IMR-90 (cell line): ENCODE measurements around the gene OSGIN1. TPM values are rescaled to one million over a fixed set of nuclear protein-coding genes. Genes with fewer than 3 reads are reported as not detected.

ENCODE experiments used
- ATAC-seq: fragments of 200-7000 bp; cut with Tn5 transposase; 2 replicates; pipeline ENCODE4 v1.9.1; 2020; ENCODE audit warnings: low read depth, mild to moderate bottlenecking, moderate library complexity
- BruUV-seq: library from RNA; stranded (reverse); fragments of 400-500 nt; replicated peaks from 2 replicates; lab custom pipeline; 2021; lab: Mats Ljungman, UMichigan
- CTCF ChIA-PET: fragments of 300-600 bp; formaldehyde crosslinking; extraction: SDS; loops from one replicate; lab custom pipeline; 2021; ENCODE audit warnings: antibody characterized with exemption; lab: Yijun Ruan, JAX
- POLR2A ChIA-PET: fragments of 300-600 bp; sonication (Branson Sonifier 250); formaldehyde crosslinking; loops from one replicate; lab custom pipeline; 2022; ENCODE audit warnings: antibody characterized with exemption; ENCODE audit not compliant: unreplicated experiment; lab: Charles Lee
- DNase-seq: peaks from one replicate; pipeline ENCODE4 v3.0.0; 2013
- H2AFZ ChIP-seq: replicated peaks from 2 replicates; pipeline ENCODE3; 2013; ENCODE audit warnings: low read length, mild to moderate bottlenecking; ENCODE audit not compliant: poor library complexity
- H2AK5ac ChIP-seq: 2 replicates; pipeline ENCODE4 v1.6.1; 2013; ENCODE audit warnings: low read depth, low read length, inconsistent platforms
- H2AK9ac ChIP-seq: replicated peaks from 2 replicates; pipeline ENCODE3; 2013; ENCODE audit warnings: mild to moderate bottlenecking, low read depth, low read length, moderate library complexity; ENCODE audit not compliant: poor library complexity
- H2BK120ac ChIP-seq: 2 replicates; pipeline ENCODE4 v1.6.1; 2013; ENCODE audit warnings: low read depth, low read length, inconsistent platforms
- H2BK15ac ChIP-seq: 3 replicates; pipeline ENCODE4 v1.6.1; 2013; ENCODE audit warnings: low read depth, low read length, inconsistent platforms
- H2BK20ac ChIP-seq: 2 replicates; pipeline ENCODE4 v1.6.1; 2013; ENCODE audit warnings: low read depth, mild to moderate bottlenecking, inconsistent platforms, low read length, moderate library complexity
- H2BK5ac ChIP-seq: 2 replicates; pipeline ENCODE4 v1.6.1; 2013; ENCODE audit warnings: mild to moderate bottlenecking, low read depth, low read length, inconsistent platforms; ENCODE audit not compliant: poor library complexity, severe bottlenecking
- H3K14ac ChIP-seq: replicated peaks from 2 replicates; pipeline ENCODE4 v1.6.1; 2013; ENCODE audit warnings: low read depth, low read length, inconsistent platforms
- H3K18ac ChIP-seq: 2 replicates; pipeline ENCODE4 v1.6.1; 2013; ENCODE audit warnings: low read depth, low read length, control low read depth
- H3K23ac ChIP-seq: 2 replicates; pipeline ENCODE4 v1.6.1; 2013; ENCODE audit warnings: low read depth, low read length, inconsistent platforms
- H3K27ac ChIP-seq: 2 replicates; pipeline ENCODE4 v1.5.1; 2013; ENCODE audit warnings: mild to moderate bottlenecking, control low read depth, low read length; ENCODE audit not compliant: insufficient read depth
- H3K27me3 ChIP-seq: 2 replicates; pipeline ENCODE4 v1.6.1; 2013; ENCODE audit warnings: low read length; ENCODE audit not compliant: control insufficient read depth, insufficient read depth
- H3K36me3 ChIP-seq: 2 replicates; pipeline ENCODE4 v1.6.1; 2013; ENCODE audit warnings: low read length, mixed read lengths; ENCODE audit not compliant: control insufficient read depth, insufficient read depth
- H3K4ac ChIP-seq: 2 replicates; pipeline ENCODE4 v1.6.1; 2013; ENCODE audit warnings: low read depth, low read length, inconsistent platforms
- H3K4me1 ChIP-seq: 2 replicates; pipeline ENCODE4 v1.6.1; 2013; ENCODE audit warnings: low read length, mixed read lengths; ENCODE audit not compliant: control insufficient read depth, insufficient read depth
- H3K4me2 ChIP-seq: 2 replicates; pipeline ENCODE4 v1.6.1; 2013; ENCODE audit warnings: low read depth, mild to moderate bottlenecking, control low read depth, low read length, moderate library complexity
- H3K4me3 ChIP-seq: 2 replicates; pipeline ENCODE4 v1.5.1; 2013; ENCODE audit warnings: low read depth, mild to moderate bottlenecking, control low read depth, low read length, moderate library complexity; ENCODE audit not compliant: insufficient read depth
- H3K56ac ChIP-seq: 2 replicates; pipeline ENCODE4 v1.6.1; 2013; ENCODE audit warnings: low read length, inconsistent platforms; ENCODE audit not compliant: insufficient read depth; ENCODE audit errors: extremely low read depth
- H3K79me1 ChIP-seq, 2 experiments: 2 replicates each; pipeline ENCODE4 v1.6.1; 2013; ENCODE audit warnings: low read length in 2 of 2, inconsistent platforms in 1 of 2, low read depth in 1 of 2
- H3K9ac ChIP-seq: 2 replicates; pipeline ENCODE4 v1.6.1; 2013; ENCODE audit warnings: low read depth, low read length, control low read depth
- H3K9me1 ChIP-seq: 2 replicates; pipeline ENCODE4 v1.6.1; 2013; ENCODE audit warnings: low read length, inconsistent platforms; ENCODE audit not compliant: insufficient read depth
- H3K9me3 ChIP-seq: 2 replicates; pipeline ENCODE4 v1.6.1; 2013; ENCODE audit warnings: low read length; ENCODE audit not compliant: control insufficient read depth, insufficient read depth
- H4K20me1 ChIP-seq: 2 replicates; pipeline ENCODE4 v1.6.1; 2013; ENCODE audit warnings: low read length, inconsistent platforms; ENCODE audit not compliant: insufficient read depth
- H4K5ac ChIP-seq: 2 replicates; pipeline ENCODE4 v1.6.1; 2013; ENCODE audit warnings: mild to moderate bottlenecking, low read depth, low read length, control low read depth
- H4K8ac ChIP-seq, 2 experiments: 2 replicates each; pipeline ENCODE4 v1.6.1; 2013; ENCODE audit warnings: low read depth in 2 of 2, low read length in 2 of 2, control low read depth in 1 of 2, inconsistent platforms in 1 of 2
- H4K91ac ChIP-seq: 2 replicates; pipeline ENCODE4 v1.6.1; 2013; ENCODE audit warnings: low read depth, low read length, inconsistent platforms; ENCODE audit not compliant: insufficient read depth
- CEBPB ChIP-seq: IDR thresholded peaks from 2 replicates; pipeline ENCODE4 v1.6.1; 2012; ENCODE audit warnings: low read depth, low read length, improper control_type of control experiment
- WGBS, 2 experiments: methylation state at CpG; one replicate each; pipeline versions ENCODE4 v1.1.5 to v1.1.7; 2013; ENCODE audit warnings: missing lambda C conversion rate in 2 of 2; ENCODE audit not compliant: insufficient read length in 1 of 2; ENCODE audit errors: extremely low coverage in 2 of 2; 5-methylcytosine and 5-hydroxymethylcytosine counted together
- dilution Hi-C: fragments of 300-500 bp; cut with HindIII; formaldehyde crosslinking; loops from one replicate; pipeline ENCODE4 v1.14.3; 2018; ENCODE audit warnings: low sequenced_read_pairs; ENCODE audit not compliant: unreplicated experiment
- in situ Hi-C: fragments of 300-500 bp; cut with MboI; formaldehyde crosslinking; loops from 3 replicates; pipeline ENCODE4 v1.14.3; 2019; ENCODE audit warnings: low sequenced_read_pairs, inconsistent platforms, mixed read lengths
- intact Hi-C: fragments of 100-400 bp; cut with micrococcal nuclease; formaldehyde crosslinking; loops from 2 replicates; pipeline ENCODE4 v1.10.0; 2022
- polyA plus RNA-seq, 3 experiments: library from polyadenylated mRNA; depleted of rRNA; stranded (reverse); fragments of >200 nt; gene quantifications; 2 replicates each; pipeline ENCODE4 v1.2.3, GENCODE V29; 2012; ENCODE audit warnings: low replicate concordance in 1 of 3
- total RNA-seq: library from RNA; depleted of rRNA; stranded (reverse); fragments of >200 nt; gene quantifications from 2 replicates; pipeline ENCODE4 v1.2.3, GENCODE V29; 2012

OSGIN1 gene
- total and polyA plus RNA-seq, 2 of the 4 experiments (the other 2 are of a cell fraction): 0.90 to 6.4 TPM

DNA sequence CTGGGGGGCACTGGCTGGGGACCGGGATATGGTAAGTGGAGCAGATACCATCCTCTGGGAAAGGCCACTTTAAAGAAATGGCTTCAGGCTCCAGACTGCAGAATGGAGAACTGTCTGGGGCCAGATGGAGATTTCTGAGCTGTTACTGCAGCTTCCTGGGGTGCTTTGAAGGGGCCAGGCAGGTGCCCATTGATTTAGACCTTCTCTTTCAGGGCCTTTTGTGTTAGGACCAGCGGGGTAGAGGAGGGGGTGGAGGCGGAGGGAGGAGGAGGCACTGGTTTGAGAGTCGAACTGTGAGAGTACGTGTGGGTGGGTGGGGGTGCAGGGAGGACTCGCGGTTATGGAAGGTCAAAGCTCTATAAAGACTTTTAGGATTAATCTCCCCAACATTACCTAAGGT, 26.4 kb downstream of the OSGIN1 start:
- H3K9me1 ChIP-seq: no peaks in the 10 kb centered on the region
- no peak overlapping the region for H2AK9ac ChIP-seq
- intact Hi-C loops: no loop called here
- no peaks in the 10 kb centered on the region for H3K79me1 ChIP-seq
- H3K36me3 ChIP-seq: no peaks in the 10 kb centered on the region
- no peak overlapping the region for H2BK120ac ChIP-seq
- H4K20me1 ChIP-seq: no peaks in the 10 kb centered on the region; the same call in 1 of the 2 replicates
- dilution Hi-C loops: no loop called here
- in situ Hi-C loops: no loop called here
- no peak overlapping the region for H3K4ac ChIP-seq
- no peak for TF ChIP-seq CEBPB
- H2BK5ac ChIP-seq: no peak overlapping the region
- no peak overlapping the region for H3K23ac ChIP-seq
- WGBS, 2 experiments: no CpG with 5 or more reads among the region's 7 CpGs
- H2AK5ac ChIP-seq: no peak overlapping the region
- POLR2A ChIA-PET: no interaction called here
- H3K27ac ChIP-seq: no peak overlapping the region
- ATAC-seq (no peak), DNase-seq (no peak)
- no peak overlapping the region for H3K4me3 ChIP-seq
- no peak overlapping the region for H3K18ac ChIP-seq
- H3K56ac ChIP-seq: no peak overlapping the region
- H4K8ac ChIP-seq: no peak overlapping the region
- no TSS peak for BruUV-seq
- no peaks in the 10 kb centered on the region for H3K4me1 ChIP-seq
- H4K5ac ChIP-seq: no peak overlapping the region
- H2AFZ ChIP-seq: no peak overlapping the region
- H3K14ac ChIP-seq: no peak overlapping the region
- CTCF ChIA-PET: no interaction called here
- H2BK20ac ChIP-seq: no peak overlapping the region
- H3K9me3 ChIP-seq: peaks cover 14% of the 10 kb centered on the region
- no peak overlapping the region for H2BK15ac ChIP-seq
- no peak overlapping the region for H4K91ac ChIP-seq
- no peak overlapping the region for H3K4me2 ChIP-seq
- no peak overlapping the region for H3K9ac ChIP-seq
- peaks cover 20% of the 10 kb centered on the region for H3K27me3 ChIP-seq
